Cardiac fibroblast (primary cell): ENCODE data around the gene EFNA1.

Experiments used
- DNase-seq, 2 donors: peaks; one replicate each; pipeline versions ENCODE4 v3.0.0 to v3.0.0-alpha.2; 2010; ENCODE audit warnings: low read depth in 2 of 2
- H3K4me3 ChIP-seq, 2 donors: replicated peaks in 1 of 2; 1 replicate in 1 of 2; 2 replicates in 1 of 2; pipeline ENCODE4 v1.5.1; 2011; ENCODE audit warnings: low read depth in 2 of 2, low read length in 2 of 2, mild to moderate bottlenecking in 2 of 2, moderate library complexity in 1 of 2
- TF ChIP-seq, protein P1 (sequence below): IDR thresholded peaks from one replicate; pipeline ENCODE4 v1.5.1; 2011; ENCODE audit warnings: low read depth, mild to moderate bottlenecking, low read length, inconsistent platforms

EFNA1 gene

DNA sequence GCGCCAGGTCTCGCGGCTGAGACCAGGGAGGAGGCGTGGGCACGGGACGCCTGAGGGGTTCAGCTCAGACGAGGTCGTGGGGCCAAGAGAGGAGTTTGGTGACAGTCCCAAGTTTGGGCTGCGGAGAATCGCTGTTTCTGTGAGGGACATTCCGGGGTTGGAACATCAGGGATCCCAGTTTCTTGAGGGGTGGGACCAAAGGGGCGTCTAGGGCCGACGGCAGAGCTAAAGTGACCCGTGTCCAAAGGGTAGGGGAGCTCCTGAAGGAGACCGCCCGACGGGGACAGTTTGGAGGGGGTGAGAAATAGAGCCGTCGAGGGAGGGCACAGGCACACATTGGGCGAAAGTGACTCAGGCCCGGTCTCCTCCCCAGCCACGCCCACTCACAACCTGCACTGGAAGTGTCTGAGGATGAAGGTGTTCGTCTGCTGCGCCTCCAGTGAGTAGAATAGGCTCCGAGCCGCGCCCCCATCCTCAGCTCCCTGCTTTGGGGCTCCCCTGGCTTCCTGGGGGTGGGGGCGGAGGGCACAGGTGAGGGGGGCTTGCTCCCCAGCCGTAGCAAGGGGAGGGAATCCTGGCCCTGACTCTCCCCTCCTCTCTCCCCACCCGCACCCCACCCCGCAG lies 42.1 kb upstream of the EFNA1 start:
- TF ChIP-seq, protein P1, sequence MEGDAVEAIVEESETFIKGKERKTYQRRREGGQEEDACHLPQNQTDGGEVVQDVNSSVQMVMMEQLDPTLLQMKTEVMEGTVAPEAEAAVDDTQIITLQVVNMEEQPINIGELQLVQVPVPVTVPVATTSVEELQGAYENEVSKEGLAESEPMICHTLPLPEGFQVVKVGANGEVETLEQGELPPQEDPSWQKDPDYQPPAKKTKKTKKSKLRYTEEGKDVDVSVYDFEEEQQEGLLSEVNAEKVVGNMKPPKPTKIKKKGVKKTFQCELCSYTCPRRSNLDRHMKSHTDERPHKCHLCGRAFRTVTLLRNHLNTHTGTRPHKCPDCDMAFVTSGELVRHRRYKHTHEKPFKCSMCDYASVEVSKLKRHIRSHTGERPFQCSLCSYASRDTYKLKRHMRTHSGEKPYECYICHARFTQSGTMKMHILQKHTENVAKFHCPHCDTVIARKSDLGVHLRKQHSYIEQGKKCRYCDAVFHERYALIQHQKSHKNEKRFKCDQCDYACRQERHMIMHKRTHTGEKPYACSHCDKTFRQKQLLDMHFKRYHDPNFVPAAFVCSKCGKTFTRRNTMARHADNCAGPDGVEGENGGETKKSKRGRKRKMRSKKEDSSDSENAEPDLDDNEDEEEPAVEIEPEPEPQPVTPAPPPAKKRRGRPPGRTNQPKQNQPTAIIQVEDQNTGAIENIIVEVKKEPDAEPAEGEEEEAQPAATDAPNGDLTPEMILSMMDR: no peak
- peak overlapping the region; percentile 69 to 79 for H3K4me3 ChIP-seq
- peak; percentile 25 to 57 for DNase-seq

DNA sequence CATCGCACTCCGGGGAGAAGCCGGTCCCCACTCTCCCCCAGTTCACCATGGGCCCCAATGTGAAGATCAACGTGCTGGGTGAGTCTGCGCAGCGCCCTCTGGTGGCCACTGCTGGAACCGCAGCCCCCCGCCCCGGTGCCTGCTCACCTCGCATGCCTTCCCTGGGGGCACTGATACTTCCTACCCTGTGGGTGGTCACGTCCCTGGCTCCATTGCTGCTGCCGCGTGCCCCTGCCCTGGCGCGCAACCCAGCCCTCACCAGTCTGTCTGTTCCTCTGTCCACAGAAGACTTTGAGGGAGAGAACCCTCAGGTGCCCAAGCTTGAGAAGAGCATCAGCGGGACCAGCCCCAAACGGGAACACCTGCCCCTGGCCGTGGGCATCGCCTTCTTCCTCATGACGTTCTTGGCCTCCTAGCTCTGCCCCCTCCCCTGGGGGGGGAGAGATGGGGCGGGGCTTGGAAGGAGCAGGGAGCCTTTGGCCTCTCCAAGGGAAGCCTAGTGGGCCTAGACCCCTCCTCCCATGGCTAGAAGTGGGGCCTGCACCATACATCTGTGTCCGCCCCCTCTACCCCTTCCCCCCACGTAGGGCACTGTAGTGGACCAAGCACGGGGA lies 41.4 kb upstream of the EFNA1 start:
- TF ChIP-seq, protein P1: peak; percentile 94
- DNase-seq: peak; percentile 53 to 54
- H3K4me3 ChIP-seq: no peak overlapping the region

DNA sequence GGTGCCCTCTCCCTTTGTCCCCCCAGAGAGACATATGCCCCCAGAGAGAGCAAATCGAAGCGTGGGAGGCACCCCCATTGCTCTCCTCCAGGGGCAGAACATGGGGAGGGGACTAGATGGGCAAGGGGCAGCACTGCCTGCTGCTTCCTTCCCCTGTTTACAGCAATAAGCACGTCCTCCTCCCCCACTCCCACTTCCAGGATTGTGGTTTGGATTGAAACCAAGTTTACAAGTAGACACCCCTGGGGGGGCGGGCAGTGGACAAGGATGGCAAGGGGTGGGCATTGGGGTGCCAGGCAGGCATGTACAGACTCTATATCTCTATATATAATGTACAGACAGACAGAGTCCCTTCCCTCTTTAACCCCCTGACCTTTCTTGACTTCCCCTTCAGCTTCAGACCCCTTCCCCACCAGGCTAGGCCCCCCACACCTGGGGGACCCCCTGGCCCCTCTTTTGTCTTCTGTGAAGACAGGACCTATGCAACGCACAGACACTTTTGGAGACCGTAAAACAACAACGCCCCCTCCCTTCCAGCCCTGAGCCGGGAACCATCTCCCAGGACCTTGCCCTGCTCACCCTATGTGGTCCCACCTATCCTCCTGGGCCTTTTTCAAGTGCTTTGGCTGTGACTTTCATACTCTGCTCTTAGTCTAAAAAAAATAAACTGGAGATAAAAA lies 40.7 kb upstream of the EFNA1 start:
- no peak overlapping the region for H3K4me3 ChIP-seq
- DNase-seq: no peak
- TF ChIP-seq, protein P1: no peak

DNA sequence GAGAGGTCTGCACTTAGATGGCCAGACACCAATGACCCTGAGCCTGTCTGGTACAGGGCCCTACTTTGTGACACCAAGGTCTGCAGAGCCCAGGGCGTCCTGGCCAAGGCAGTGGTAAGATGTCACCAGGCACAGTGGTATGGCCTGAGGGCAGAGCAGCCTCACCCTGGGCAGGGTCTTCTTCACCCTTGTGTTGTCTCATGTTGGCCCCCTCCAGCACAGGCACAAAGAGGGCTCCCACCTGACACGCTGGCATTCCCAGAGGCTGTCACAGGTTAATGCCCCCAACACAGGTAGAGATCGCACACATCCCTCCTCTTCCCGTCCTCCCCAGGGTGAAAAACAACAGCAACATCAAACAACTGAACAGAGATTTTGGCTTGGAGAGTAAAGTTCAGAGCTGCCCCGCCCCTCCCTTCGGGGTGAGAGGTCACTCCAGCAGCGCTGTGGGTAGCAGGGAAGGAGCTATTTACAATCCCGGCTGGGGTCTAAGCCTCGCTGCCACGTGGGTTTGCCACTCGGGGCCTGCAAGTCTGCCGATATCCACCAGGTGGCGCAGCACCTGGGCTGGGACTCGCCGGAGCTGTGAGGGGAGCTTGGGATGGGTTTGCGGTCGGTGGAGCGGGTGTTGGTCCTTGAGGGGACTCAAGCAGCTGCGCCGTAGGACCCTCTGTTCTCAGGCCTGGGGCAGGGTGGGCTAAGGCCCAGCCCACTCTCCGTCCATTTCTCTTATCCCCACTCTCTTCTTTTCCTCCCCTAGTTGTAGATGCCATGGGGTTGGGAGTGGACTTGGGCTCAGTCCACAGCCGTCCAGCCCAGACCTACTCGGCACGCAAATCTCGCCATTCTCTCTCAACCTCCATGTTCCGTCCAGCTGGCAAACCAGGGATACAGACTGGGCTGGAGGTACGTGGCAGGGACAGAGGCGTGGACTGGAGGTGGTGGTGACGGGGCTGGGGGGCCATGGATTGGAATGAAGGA lies 36.3 kb upstream of the EFNA1 start:
- TF ChIP-seq, protein P1: peak; percentile 99
- H3K4me3 ChIP-seq: peak overlapping the region in 1 of 2 donors; percentile 8
- DNase-seq: peak; percentile 71 to 75

DNA sequence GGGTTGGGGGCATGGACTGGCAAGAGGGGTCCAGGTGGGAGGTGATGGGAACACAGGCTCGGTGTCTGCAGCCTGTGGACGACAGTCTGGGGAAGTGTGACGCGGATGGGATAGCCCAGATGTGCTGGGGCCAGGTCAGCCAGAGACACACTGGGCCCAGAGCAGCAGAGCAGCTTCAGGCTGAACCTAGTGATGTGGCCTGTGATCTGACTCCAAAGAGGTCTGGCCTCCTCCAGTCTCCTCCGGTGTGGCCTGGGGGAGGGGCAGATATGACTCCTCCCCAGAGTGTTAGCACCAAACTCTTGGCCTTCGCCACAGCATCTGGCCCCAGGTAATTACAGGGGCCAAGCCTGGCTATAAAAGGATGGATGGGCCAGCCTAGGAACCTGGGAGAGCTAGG lies 35.5 kb upstream of the EFNA1 start:
- TF ChIP-seq, protein P1: no peak
- no peak for DNase-seq
- no peak overlapping the region for H3K4me3 ChIP-seq

DNA sequence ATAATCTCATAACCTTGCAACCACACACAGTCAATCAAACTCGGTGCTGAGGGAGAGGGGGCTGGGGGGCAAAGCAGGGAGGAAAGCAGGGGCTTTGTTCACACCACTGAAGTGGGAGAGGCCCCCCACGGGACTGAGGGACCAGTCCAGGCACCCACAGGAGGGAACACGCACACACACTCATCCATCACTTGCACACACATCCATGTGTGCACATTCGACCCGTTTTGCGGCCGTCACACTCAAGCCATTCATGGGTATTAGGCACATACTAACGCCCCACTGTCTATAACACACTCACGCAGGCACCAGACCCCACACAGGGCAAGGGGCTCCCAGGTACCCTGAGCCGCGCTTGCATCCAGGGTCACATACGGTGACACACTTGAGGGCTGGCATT lies 35.0 kb upstream of the EFNA1 start:
- TF ChIP-seq, protein P1: no peak
- DNase-seq: no peak
- H3K4me3 ChIP-seq: no peak overlapping the region
